Stimulated activated CD8-positive, alpha-beta memory T cell treated with anti-CD3 and anti-CD28 coated beads, Interleukin-4, amount 100 ng/mL, for 1 hour (primary cell): ENCODE results near the gene LYRM1.

Source experiments
- DNase-seq, 2 donors: peaks; one replicate each; pipeline ENCODE4 v3.0.0-alpha.2; 2020; ENCODE audit warnings: low read depth in 2 of 2, low spot score in 1 of 2

The LYRM1 gene

GRCh38 chr16:20871941-20872815, 28.4 kb upstream of the LYRM1 start:
- no peak for DNase-seq

GRCh38 chr16:20873331-20873730, 27.2 kb upstream of the LYRM1 start:
- no peak for DNase-seq

GRCh38 chr16:20874088-20874581, 26.4 kb upstream of the LYRM1 start:
- DNase-seq, result no peak

- no peak for DNase-seq
Observed at GRCh38 chr16:20875355-20875650, 25.3 kb upstream of the LYRM1 start.

- no peak for DNase-seq
Observed at GRCh38 chr16:20878682-20879147, 21.9 kb upstream of the LYRM1 start.

GRCh38 chr16:20879175-20880040, 21.2 kb upstream of the LYRM1 start:
- DNase-seq, result no peak

- DNase-seq, result no peak
Observed at GRCh38 chr16:20880867-20881502, 19.6 kb upstream of the LYRM1 start.

- no peak for DNase-seq
Observed at GRCh38 chr16:20881503-20881878, 19.1 kb upstream of the LYRM1 start.

GRCh38 chr16:20883554-20884239, 16.9 kb upstream of the LYRM1 start:
- no peak for DNase-seq

- no peak for DNase-seq
Observed at GRCh38 chr16:20884240-20884556, 16.4 kb upstream of the LYRM1 start.

- DNase-seq, result no peak
Observed at GRCh38 chr16:20886320-20886719, 14.3 kb upstream of the LYRM1 start.

GRCh38 chr16:20887207-20887606, 13.4 kb upstream of the LYRM1 start:
- no peak for DNase-seq

- no peak for DNase-seq
Observed at GRCh38 chr16:20889625-20890275, 10.8 kb upstream of the LYRM1 start.

- DNase-seq, result no peak
Observed at GRCh38 chr16:20894388-20894787, 6.2 kb upstream of the LYRM1 start.

GRCh38 chr16:20897253-20897897, 3.2 kb upstream of the LYRM1 start:
- DNase-seq, result no peak

GRCh38 chr16:20897922-20898321, 2.6 kb upstream of the LYRM1 start:
- DNase-seq, result no peak

GRCh38 chr16:20899071-20899470, 1.5 kb upstream of the LYRM1 start:
- no peak for DNase-seq

- DNase-seq, result peak in 1 of 2 donors; percentile 3
Observed at GRCh38 chr16:20899477-20900298, 883 bp upstream of the LYRM1 start.

GRCh38 chr16:20901068-20901435, 481 bp downstream of the LYRM1 start:
- no peak for DNase-seq
